Activated CD4-positive, alpha-beta T cell treated with anti-CD3 and anti-CD28 coated beads, Interleukin-2, amount 50 U/mL, for 48 hours (primary cell): ENCODE data around the gene ARHGEF11.

ENCODE experiments used
- DNase-seq, 2 experiments: peaks; one replicate each; pipeline ENCODE4 v3.0.0-alpha.2; 2020

Gene ARHGEF11

GRCh38 chr1:157047062-157047410 lies 1.5 kb upstream of the ARHGEF11 start:
- no peak for DNase-seq

DNA sequence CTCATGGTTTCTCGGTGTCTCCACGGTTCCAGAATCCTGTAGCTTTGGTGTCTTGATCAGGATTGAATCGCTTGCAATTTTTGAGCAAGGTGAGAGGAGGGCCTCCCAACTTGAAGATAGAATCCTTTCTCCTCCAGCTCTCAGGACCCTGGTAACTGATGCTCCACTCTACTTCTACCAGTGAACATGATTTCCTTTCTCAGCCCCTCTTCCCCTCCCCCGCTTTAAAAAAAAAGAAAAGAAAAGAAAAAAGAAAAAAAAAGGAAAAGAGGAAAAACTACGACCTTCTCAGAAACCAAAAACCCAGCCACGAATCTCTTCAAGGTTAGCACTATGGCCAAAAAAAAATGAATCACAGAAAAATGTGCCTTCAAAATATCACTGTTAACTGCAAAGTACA lies 1.2 kb downstream of the ARHGEF11 start:
- DNase-seq, result no peak

GRCh38 chr1:157043685-157044084 lies 1.9 kb downstream of the ARHGEF11 start:
- DNase-seq, result no peak

GRCh38 chr1:157042846-157043245 lies 2.7 kb downstream of the ARHGEF11 start:
- no peak for DNase-seq

DNA sequence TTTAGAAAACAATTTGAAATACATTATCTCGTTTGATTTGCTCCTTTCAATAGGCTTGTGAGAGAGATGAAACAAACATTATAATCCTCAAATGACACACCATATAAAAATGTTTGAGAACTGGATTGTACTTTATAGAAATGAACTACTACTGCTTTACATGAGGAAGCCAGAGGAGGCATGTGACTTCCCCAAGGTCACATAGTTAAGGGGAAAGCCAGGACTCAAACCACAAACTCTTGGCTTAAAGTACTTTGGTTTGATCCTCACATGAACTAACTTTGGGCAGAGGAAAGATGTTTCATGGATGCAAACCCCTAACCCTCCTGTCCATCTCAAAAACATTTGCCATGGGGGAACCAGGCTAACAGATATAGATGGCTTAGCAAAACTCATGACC lies 4.7 kb downstream of the ARHGEF11 start:
- DNase-seq, result no peak

DNA sequence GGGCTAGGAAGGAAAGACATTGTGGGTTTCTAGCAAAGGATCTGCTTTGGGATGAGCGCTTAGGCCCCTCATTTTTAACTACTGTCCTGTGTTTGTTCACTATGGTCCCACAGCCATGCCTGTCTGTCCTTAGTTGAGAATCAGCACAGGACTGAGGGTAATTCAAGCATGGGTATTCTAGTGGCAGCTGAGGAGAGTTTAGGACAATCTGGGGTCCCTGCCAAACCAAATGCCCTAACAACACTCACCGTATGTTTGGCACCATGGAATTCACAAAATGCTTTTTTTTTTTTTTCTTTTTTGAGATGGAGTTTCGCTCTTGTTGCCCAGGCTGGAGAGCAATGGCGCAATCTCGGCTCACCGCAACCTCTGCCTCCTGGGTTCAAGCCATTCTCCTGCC lies 10.4 kb downstream of the ARHGEF11 start:
- no peak for DNase-seq

- DNase-seq, result no peak
Measured at GRCh38 chr1:157034137-157034800, 11.3 kb downstream of the ARHGEF11 start.

DNA sequence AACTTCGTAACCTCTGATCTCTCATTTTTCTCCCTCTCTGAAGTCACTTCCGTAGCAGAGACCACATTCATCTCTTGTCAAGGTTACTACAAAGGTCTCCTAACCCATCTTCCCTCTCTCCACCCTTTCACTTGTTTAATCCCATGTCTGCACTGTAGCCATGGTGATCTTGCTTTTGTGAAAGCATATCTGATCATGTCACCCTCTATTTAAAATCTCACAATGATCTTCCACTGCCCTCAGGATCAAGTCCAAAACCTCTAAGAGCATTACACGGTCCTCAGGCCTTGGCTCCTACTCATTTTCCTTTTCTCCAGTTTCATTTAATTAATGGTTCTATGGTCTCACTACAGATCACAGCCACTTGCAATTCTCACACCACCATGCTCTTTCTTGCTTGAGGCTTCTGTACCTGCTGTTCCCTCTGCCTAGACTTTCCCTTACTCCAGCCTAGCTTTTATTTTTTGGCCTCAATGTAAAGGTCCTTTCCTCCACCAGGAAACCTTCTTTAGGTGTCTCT lies 12.1 kb downstream of the ARHGEF11 start:
- DNase-seq, result no peak

- DNase-seq, result no peak
Measured at GRCh38 chr1:157032303-157032702, 13.2 kb downstream of the ARHGEF11 start.

GRCh38 chr1:157030728-157031127 lies 14.8 kb downstream of the ARHGEF11 start:
- DNase-seq, result no peak

GRCh38 chr1:157028674-157029073 lies 16.9 kb downstream of the ARHGEF11 start:
- no peak for DNase-seq

DNA sequence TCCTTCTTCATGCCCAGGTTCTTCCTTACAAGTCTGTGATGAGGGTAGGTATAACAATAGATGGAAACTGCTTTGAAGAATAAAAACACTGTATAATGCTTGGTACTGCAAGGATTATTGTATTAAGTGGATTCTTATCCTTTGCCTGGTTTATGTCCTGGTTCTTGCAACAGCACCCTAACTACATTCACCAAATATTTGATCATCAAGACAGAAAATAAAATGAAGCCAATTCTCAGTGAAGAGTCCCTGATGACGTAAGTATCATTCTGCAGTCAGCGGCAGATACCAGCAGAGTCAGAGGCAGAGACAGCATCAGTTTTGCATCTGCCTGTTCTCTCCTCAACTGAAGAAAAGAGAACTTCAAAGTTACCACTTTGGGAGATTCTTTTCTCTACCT lies 19.7 kb downstream of the ARHGEF11 start:
- no peak for DNase-seq

- no peak for DNase-seq
Measured at GRCh38 chr1:157025385-157025784, 20.2 kb downstream of the ARHGEF11 start.

GRCh38 chr1:157021688-157022087 lies 23.9 kb downstream of the ARHGEF11 start:
- DNase-seq, result no peak

DNA sequence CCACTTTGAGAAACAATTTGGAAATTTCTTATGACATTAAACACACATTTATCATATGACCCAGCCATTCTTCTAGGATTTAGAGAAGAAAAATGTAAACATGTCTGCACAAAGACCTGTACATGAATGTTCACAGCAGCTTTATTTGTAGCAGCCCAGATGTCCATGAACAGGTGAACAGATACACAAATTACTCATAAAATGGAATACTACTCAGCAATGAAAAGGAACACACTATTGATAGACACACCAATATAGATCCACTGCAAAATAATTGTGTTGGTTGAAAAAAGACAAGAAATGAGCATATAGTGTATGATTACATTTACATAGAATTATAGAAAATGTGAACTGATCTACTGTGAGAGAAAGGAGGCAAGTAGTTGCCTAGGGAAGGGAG lies 26.1 kb downstream of the ARHGEF11 start:
- no peak for DNase-seq

- no peak for DNase-seq
Measured at GRCh38 chr1:157011845-157012244, 33.7 kb downstream of the ARHGEF11 start.

- DNase-seq, result no peak
Measured at GRCh38 chr1:157008502-157008901, 37.0 kb downstream of the ARHGEF11 start.

DNA sequence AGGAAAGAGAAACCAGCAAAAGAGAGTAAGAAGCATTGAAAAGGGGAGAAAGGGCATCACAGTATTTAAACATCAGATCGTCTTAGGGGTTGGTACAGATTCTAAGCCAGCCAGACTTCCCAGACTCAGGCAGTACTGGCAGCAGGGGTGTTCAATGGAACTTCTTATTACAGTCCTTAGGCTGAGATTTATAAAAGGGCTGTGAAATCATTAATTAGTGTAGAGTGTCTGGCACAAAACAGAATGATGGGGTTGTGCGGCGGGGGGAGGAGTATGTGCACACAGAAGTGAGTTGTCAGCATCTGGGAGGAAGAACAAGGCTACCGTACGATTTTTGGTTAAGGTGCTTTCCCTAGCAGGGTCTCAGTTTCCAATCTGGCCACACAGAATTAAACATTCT lies 38.2 kb downstream of the ARHGEF11 start:
- no peak for DNase-seq

DNA sequence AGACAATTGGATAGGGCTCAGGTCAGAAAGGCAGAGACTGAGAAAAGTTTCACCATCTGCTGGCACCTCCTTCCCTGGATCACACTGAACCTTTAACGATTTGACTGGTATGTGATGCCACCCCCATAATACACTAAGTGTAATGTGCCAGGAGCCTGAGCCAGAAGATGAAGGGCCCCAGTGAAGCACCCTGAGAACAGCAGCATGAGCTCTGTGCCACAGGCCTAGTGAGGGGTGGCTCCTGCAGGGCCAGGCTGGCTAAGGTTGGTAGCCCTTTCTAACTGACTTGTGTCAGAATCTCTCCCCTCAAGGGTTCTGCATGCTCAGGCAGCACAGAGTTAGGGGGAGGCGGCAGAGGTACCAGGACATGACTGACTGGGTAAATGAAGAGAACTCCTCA lies 38.9 kb downstream of the ARHGEF11 start:
- DNase-seq, result no peak

GRCh38 chr1:157005965-157006364 lies 39.6 kb downstream of the ARHGEF11 start:
- DNase-seq, result no peak

GRCh38 chr1:157004806-157005205 lies 40.7 kb downstream of the ARHGEF11 start:
- no peak for DNase-seq

GRCh38 chr1:157004327-157004726 lies 41.2 kb downstream of the ARHGEF11 start:
- no peak for DNase-seq

- DNase-seq, result no peak
Measured at GRCh38 chr1:157001304-157001703, 44.2 kb downstream of the ARHGEF11 start.

DNA sequence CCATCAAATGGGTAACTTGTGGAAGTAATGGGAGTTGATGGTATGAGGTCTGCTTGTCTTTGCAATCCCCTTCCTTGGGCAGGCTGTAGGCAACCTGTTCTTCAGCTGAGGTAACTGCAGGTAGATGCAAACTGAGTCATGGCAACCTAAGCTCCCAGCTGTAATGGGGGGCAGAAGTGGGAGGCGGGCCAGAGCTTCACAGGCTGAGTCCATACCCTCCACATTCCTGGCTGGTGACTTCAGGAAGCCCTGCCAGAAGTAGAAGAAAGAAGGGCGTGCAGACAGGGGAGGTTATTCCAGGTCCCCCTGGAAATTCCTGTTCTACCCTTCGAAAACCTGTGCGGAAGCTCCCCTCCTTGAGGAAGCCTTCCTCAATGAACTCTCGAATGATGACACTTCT lies 44.9 kb downstream of the ARHGEF11 start:
- no peak for DNase-seq

GRCh38 chr1:156999596-157000320 lies 45.8 kb downstream of the ARHGEF11 start:
- no peak for DNase-seq
